Prostate gland (tissue), 2 donors: Measurements from ENCODE around the gene CLDN2. TPM values are rescaled to one million over a fixed set of nuclear protein-coding genes. Genes with fewer than 3 reads are reported as not detected.

Experiments used
- DNase-seq: peaks from one replicate; pipeline ENCODE4 v3.0.0-alpha.2; 2019; ENCODE audit warnings: low spot score
- H3K27ac ChIP-seq, 2 donors: fragments of 200-600 bp; sonication (generic); 2 replicates each; pipeline ENCODE4 v1.5.1; 2017 to 2019
- H3K27me3 ChIP-seq: fragments of 200-600 bp; sonication (generic); replicated peaks from 2 replicates; pipeline ENCODE4 v1.5.1; 2019; ENCODE audit not compliant: insufficient read depth
- H3K36me3 ChIP-seq, 2 donors: fragments of 200-600 bp; sonication (generic); 1 replicate in 1 of 2; 2 replicates in 1 of 2; pipeline versions ENCODE4 v1.5.1 to v1.8.1; 2017 to 2019
- H3K4me1 ChIP-seq: fragments of 200-600 bp; sonication (generic); replicated peaks from 2 replicates; pipeline ENCODE4 v1.5.1; 2019
- H3K4me3 ChIP-seq, 2 donors: fragments of 200-600 bp; sonication (generic); 2 replicates each; pipeline ENCODE4 v1.5.1; 2017 to 2019
- H3K9me3 ChIP-seq: fragments of 200-600 bp; sonication (generic); 2 replicates; pipeline ENCODE4 v1.5.1; 2017
- CTCF ChIP-seq, 4 experiments: fragments of 200-600 bp in 2 of 4; fragments of 450-650 bp in 2 of 4; sonication (generic) in 2 of 4; IDR thresholded peaks; 1 replicate in 3 of 4; 2 replicates in 1 of 4; pipeline ENCODE4 v1.5.1; 2016 to 2019; ENCODE audit warnings: antibody characterized with exemption in 4 of 4, mild to moderate bottlenecking in 2 of 4, moderate library complexity in 2 of 4
- POLR2A ChIP-seq: fragments of 450-650 bp; IDR thresholded peaks from one replicate; pipeline ENCODE4 v1.6.1; 2016; ENCODE audit warnings: antibody characterized with exemption, mild to moderate bottlenecking
- POLR2AphosphoS5 ChIP-seq: sonication (generic); formaldehyde crosslinking; IDR thresholded peaks from one replicate; pipeline ENCODE4 v1.6.1; 2017; ENCODE audit warnings: antibody characterized with exemption
- WGBS: methylation state at CpG from one replicate; pipeline ENCODE4 v1.1.5; 2018; 5-methylcytosine and 5-hydroxymethylcytosine counted together
- intact Hi-C: fragments of 100-400 bp; cut with DNase I; formaldehyde crosslinking; loops from one replicate; pipeline ENCODE4 v1.14.2; 2022
- total RNA-seq, 2 donors: library from RNA; depleted of rRNA; stranded (reverse); fragments of >200 nt; gene quantifications; one replicate each; pipeline ENCODE4 v1.1.0, GENCODE V29; 2016

Gene CLDN2
- total RNA-seq, 2 donors from 2014 or later: 0.28 TPM; not detected in 1

DNA sequence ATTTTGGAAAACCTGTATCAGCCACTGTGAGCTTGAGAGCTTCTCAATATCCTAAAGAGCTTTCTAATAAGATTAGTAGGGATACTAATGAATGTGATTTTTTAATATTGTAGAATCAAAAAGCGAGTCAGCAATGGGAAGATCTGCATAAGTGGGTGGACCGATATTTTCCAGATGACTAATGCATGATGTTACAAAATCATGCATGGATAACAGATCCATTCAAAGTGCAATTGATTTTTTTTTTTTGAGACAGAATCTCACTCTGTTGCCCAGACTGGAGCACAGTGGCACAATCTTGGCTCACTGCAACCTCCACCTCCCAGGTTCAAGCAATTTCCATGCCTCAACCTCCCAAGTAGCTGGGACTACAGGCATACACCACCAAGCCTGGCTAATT, 7.3 kb upstream of the CLDN2 start:
- Histone ChIP-seq H3K4me3 (no peak overlapping the region), H3K27me3 (no peaks in the 10 kb centered on the region), H3K36me3 (no peaks in the 10 kb centered on the region), H3K4me1 (no peaks in the 10 kb centered on the region), H3K27ac (no peak overlapping the region), H3K9me3 (no peaks in the 10 kb centered on the region)
- TF ChIP-seq POLR2AphosphoS5: no peak
- no peak for TF ChIP-seq CTCF (IDR thresholded peaks at IDR 0.05)
- TF ChIP-seq POLR2A: no peak
- DNase-seq: no peak
- intact Hi-C loops: no loop called here
- 93% methylated on average over 2 of the region's 2 CpGs for WGBS

DNA sequence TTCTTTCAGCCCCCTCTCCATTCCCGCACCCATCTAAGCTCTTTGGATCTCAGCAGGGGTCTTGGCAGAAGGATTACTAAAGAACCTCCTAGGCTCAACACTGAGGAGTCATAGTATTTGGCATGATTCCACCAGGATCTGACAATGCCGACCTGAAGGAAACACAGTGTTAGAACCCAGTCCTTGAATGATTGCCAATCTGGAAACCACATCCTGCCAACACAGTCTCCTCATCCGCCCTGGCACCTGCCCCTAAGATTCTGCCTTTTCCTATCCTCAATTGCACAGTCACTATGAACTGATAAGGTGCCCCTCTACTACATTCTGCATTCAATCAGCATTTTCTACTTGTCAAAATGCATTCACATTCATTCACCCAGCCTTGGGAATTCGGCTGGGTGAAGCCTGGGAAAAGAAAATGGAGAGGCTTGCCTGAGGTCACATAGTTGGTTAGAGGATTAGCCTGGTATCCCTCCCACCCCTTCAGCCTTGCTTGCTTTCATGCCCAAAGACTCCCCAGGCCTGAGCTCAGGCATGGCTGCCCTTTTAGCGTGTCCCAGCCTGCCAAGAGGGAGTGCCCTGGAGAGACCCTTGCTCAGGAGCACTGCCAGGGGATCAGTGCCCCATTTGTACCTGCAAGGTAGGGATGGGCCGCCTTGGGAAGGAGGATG, 2.2 kb upstream of the CLDN2 start:
- Histone ChIP-seq H3K27me3 (no peaks in the 10 kb centered on the region), H3K36me3 (no peaks in the 10 kb centered on the region), H3K4me3 (no peak overlapping the region), H3K27ac (no peak overlapping the region), H3K9me3 (no peaks in the 10 kb centered on the region), H3K4me1 (no peaks in the 10 kb centered on the region)
- no peak for DNase-seq
- TF ChIP-seq CTCF (IDR thresholded peaks at IDR 0.05) (no peak), POLR2AphosphoS5 (no peak), POLR2A (no peak)
- intact Hi-C loops: no loop called here
- WGBS: 49% methylated on average over 6 of the region's 6 CpGs

GRCh38 chrX:106921637-106922036, 1.4 kb downstream of the CLDN2 start:
- no peaks in the 10 kb centered on the region for H3K4me1 ChIP-seq
- DNase-seq: no peak

GRCh38 chrX:106927023-106927422, 6.8 kb downstream of the CLDN2 start:
- intact Hi-C loops: no loop called here
- H3K27me3 ChIP-seq: no peaks in the 10 kb centered on the region
- no peak for DNase-seq
- H3K36me3 ChIP-seq: no peaks in the 10 kb centered on the region
- H3K4me3 ChIP-seq: no peak overlapping the region
- no peaks in the 10 kb centered on the region for H3K4me1 ChIP-seq
- 91% methylated on average over 3 of the region's 3 CpGs for WGBS
- no peak for TF ChIP-seq CTCF (IDR thresholded peaks at IDR 0.05)
- no peak for TF ChIP-seq POLR2A
- no peak for TF ChIP-seq POLR2AphosphoS5
- no peaks in the 10 kb centered on the region for H3K9me3 ChIP-seq
- H3K27ac ChIP-seq: no peak overlapping the region

More at GRCh38 chrX:106921637-106922036, 1.4 kb downstream of the CLDN2 start:
- no peak for TF ChIP-seq CTCF (IDR thresholded peaks at IDR 0.05)
- no peak for TF ChIP-seq POLR2A
- no peak for TF ChIP-seq POLR2AphosphoS5
- Histone ChIP-seq H3K9me3 (no peaks in the 10 kb centered on the region), H3K36me3 (no peaks in the 10 kb centered on the region), H3K4me3 (no peak overlapping the region), H3K27ac (no peak overlapping the region), H3K27me3 (no peaks in the 10 kb centered on the region)
- intact Hi-C loops: no loop called here
- WGBS: 83% methylated on average over 2 of the region's 2 CpGs

DNA sequence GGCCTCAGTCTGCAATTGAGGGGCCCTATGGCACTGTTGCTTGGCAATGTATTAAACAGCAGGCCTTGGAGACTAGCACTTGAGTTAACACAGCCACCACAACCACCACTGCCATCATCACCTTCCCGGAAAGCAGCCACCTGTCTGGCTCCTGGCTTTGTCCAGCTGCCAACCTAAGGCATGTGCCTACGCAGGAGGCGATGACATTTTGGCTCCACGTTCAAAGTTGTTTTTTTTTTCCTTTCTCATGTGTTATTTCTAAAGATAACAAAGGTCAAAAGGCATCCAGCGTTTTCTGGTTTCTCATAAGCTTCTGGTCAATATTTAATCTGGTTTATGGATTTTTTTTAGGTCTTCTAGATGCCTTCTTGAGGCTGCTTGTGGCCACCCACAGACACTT, 7.5 kb downstream of the CLDN2 start:
- H3K27ac ChIP-seq: no peak overlapping the region
- WGBS: 51% methylated on average over 5 of the region's 5 CpGs
- no peaks in the 10 kb centered on the region for H3K4me1 ChIP-seq
- H3K9me3 ChIP-seq: no peaks in the 10 kb centered on the region
- intact Hi-C loops: no loop called here
- no peak for TF ChIP-seq POLR2A
- no peak for TF ChIP-seq POLR2AphosphoS5
- TF ChIP-seq CTCF (IDR thresholded peaks at IDR 0.05): no peak
- H3K4me3 ChIP-seq: no peak overlapping the region
- no peak for DNase-seq
- H3K27me3 ChIP-seq: no peaks in the 10 kb centered on the region
- no peaks in the 10 kb centered on the region for H3K36me3 ChIP-seq
